ENCODE data around the gene CCDC17.
A peak's percentile ranks its signal among the peaks of the same experiment; 100 is the strongest.

The CCDC17 gene

GRCh38 chr1:45623972-45624371 is at the start of gene CCDC17:
CCDC17 (minus strand) TSS chr1:45624054; CDS start chr1:45623909, 145 bp downstream.
- no peak for DNase-seq

GRCh38 chr1:45669859-45670655 is 46.2 kb upstream of the CCDC17 start:
- no peak for DNase-seq

- DNase-seq: no peak
Measured at GRCh38 chr1:45669379-45669778, 45.5 kb upstream of the CCDC17 start.

- no peak for DNase-seq
Measured at GRCh38 chr1:45668526-45668925, 44.7 kb upstream of the CCDC17 start.

- no peak for DNase-seq
Measured at GRCh38 chr1:45667321-45668111, 43.7 kb upstream of the CCDC17 start.

- DNase-seq: no peak
Measured at GRCh38 chr1:45666836-45667235, 43.0 kb upstream of the CCDC17 start.

- DNase-seq: no peak
Measured at GRCh38 chr1:45660336-45660735, 36.5 kb upstream of the CCDC17 start.

GRCh38 chr1:45659222-45659621 is 35.4 kb upstream of the CCDC17 start:
- no peak for DNase-seq

- DNase-seq: no peak
Measured at GRCh38 chr1:45658171-45658570, 34.3 kb upstream of the CCDC17 start.

GRCh38 chr1:45656573-45657226 is 32.8 kb upstream of the CCDC17 start:
- no peak for DNase-seq

GRCh38 chr1:45654540-45655280 is 30.9 kb upstream of the CCDC17 start:
- no peak for DNase-seq

GRCh38 chr1:45647248-45648021 is 23.6 kb upstream of the CCDC17 start:
- no peak for DNase-seq

- no peak for DNase-seq
Measured at GRCh38 chr1:45644661-45645060, 20.8 kb upstream of the CCDC17 start.

GRCh38 chr1:45643978-45644377 is 20.1 kb upstream of the CCDC17 start:
- DNase-seq: no peak

- DNase-seq: no peak
Measured at GRCh38 chr1:45643321-45643720, 19.5 kb upstream of the CCDC17 start.

- no peak for DNase-seq
Measured at GRCh38 chr1:45640293-45640692, 16.4 kb upstream of the CCDC17 start.

- no peak for DNase-seq
Measured at GRCh38 chr1:45635211-45635610, 11.4 kb upstream of the CCDC17 start.

- no peak for DNase-seq
Measured at GRCh38 chr1:45630429-45630828, 6.6 kb upstream of the CCDC17 start.

GRCh38 chr1:45629035-45629434 is 5.2 kb upstream of the CCDC17 start:
- DNase-seq: no peak

- DNase-seq: peak; percentile 64
Measured at GRCh38 chr1:45622524-45623394, 1.1 kb downstream of the CCDC17 start.
